Measurements from ENCODE around the gene TMEM192. TPM values are rescaled to one million over a fixed set of nuclear protein-coding genes. Genes with fewer than 3 reads are reported as not detected.

TMEM192 gene
- total and polyA plus RNA-seq, 2 of the 8 experiments (the other 6 are each of a cell fraction or from before 2014, with no cell fraction given): 7.3 to 10.9 TPM

- WGBS, 2 experiments (ENCODE audit: extremely low coverage in 1 of 2, insufficient coverage in 1 of 2, insufficient read length in 1 of 2, insufficient replicate concordance in 2 of 2, low coverage in 1 of 2, low lambda C conversion rate in 2 of 2, missing lambda C conversion rate in 1 of 2): 85% methylated on average over 4 of the region's 4 CpGs; no CpG with 5 or more reads in 1 of the 2 experiments
These were observed 5.7 kb upstream of the TMEM192 start for GRCh38 chr4:165118256-165118909.

More at GRCh38 chr4:165118256-165118909, 5.7 kb upstream of the TMEM192 start:
- Histone ChIP-seq H4K20me1 (replicated peaks in 1 of 2; ENCODE audit: control insufficient read depth in 1 of 2, insufficient read depth in 2 of 2, low read length in 2 of 2) (no peaks in the 10 kb centered on the region), H3K4ac (replicated peaks; ENCODE audit: insufficient read length, low read depth, low read length) (no peak overlapping the region), H3K27me3 (replicated peaks in 1 of 4; ENCODE audit: control insufficient read depth in 3 of 4, extremely low read depth in 1 of 4, insufficient read depth in 3 of 4, low read length in 3 of 4) (peaks cover 0 to 1% (median 0%) of the 10 kb centered on the region in 4 experiments; a peak in 1 of 7 replicates), H4K8ac (ENCODE audit: extremely low read depth, insufficient read depth, low read length) (no peak overlapping the region), H3K56ac (replicated peaks; ENCODE audit: insufficient read length, low read depth, low read length) (no peak overlapping the region), H4K91ac (replicated peaks; ENCODE audit: insufficient read length, low read length) (no peak overlapping the region), H2AFZ (ENCODE audit: low read length) (no peak overlapping the region), H3K9ac (replicated peaks in 1 of 4; ENCODE audit: extremely low read depth in 1 of 4, low read depth in 3 of 4, low read length in 3 of 4) (no peak overlapping the region), H4K5ac (ENCODE audit: insufficient read length, low read depth, low read length) (no peak overlapping the region), H3K27ac (ENCODE audit: low read depth, low read length) (no peak overlapping the region), H3K14ac (ENCODE audit: insufficient read length) (no peak overlapping the region), H2BK120ac (replicated peaks; ENCODE audit: low read depth, low read length) (no peak overlapping the region), H3K9me3 (ENCODE audit: insufficient read depth in 2 of 2, low read depth in 1 of 2, low read length in 1 of 2) (no peaks in the 10 kb centered on the region), H3K79me1 (ENCODE audit: low read depth, low read length) (no peaks in the 10 kb centered on the region), H3K23me2 (ENCODE audit: low read depth, low read length) (no peaks in the 10 kb centered on the region), H2BK20ac (ENCODE audit: low read length) (no peak overlapping the region), H2BK12ac (ENCODE audit: low read depth, low read length) (no peak overlapping the region), H3K18ac (ENCODE audit: extremely low read depth, low read length) (no peak overlapping the region), H3K23ac (ENCODE audit: insufficient read length) (no peak overlapping the region), H3K4me1 (replicated peaks in 1 of 4; ENCODE audit: control insufficient read depth in 3 of 4, insufficient read depth in 4 of 4, low read length in 3 of 4) (peaks cover 0 to 3% (median 0%) of the 10 kb centered on the region in 4 experiments; a peak in 1 of 7 replicates), H3K79me2 (ENCODE audit: control insufficient read depth in 1 of 2, insufficient read depth in 2 of 2, low read length in 2 of 2) (no peaks in the 10 kb centered on the region), H3K4me3 (ENCODE audit: extremely low read depth in 1 of 4, insufficient read depth in 2 of 4, low read depth in 3 of 4, low read length in 4 of 4) (no peak overlapping the region), H2AK5ac (ENCODE audit: low read depth, low read length) (no peak overlapping the region), H2BK5ac (ENCODE audit: low read depth, low read length) (no peak overlapping the region), H3K36me3 (ENCODE audit: control insufficient read depth in 2 of 4, insufficient read depth in 4 of 4, low read length in 3 of 4) (no peaks in the 10 kb centered on the region), H3K4me2 (ENCODE audit: insufficient read depth in 1 of 2, low read depth in 2 of 2, low read length in 2 of 2) (no peak overlapping the region), H2BK15ac (ENCODE audit: low read length) (no peak overlapping the region)
- TF ChIP-seq SIN3A (conservative IDR thresholded peaks at IDR 0.05 in 1 of 2, IDR thresholded peaks at IDR 0.05 in 1 of 2; ENCODE audit: low read depth in 1 of 2, low read length in 2 of 2) (no peak), SP1 (IDR thresholded peaks at IDR 0.05; ENCODE audit: low read depth, low read length) (no peak), KDM4A (IDR thresholded peaks at IDR 0.05; ENCODE audit: low read depth, low read length, severe bottlenecking) (no peak), EZH2 (IDR thresholded peaks at IDR 0.05; ENCODE audit: low read depth, low read length, severe bottlenecking) (no peak), HDAC2 (IDR thresholded peaks at IDR 0.05; ENCODE audit: borderline replicate concordance in 1 of 2, low read depth in 2 of 2, low read length in 2 of 2) (no peak), RXRA (IDR thresholded peaks at IDR 0.05; ENCODE audit: insufficient read depth, low read depth, low read length) (no peak), SRF (IDR thresholded peaks at IDR 0.05; ENCODE audit: low read depth, low read length) (no peak), CBX8 (IDR thresholded peaks at IDR 0.05; ENCODE audit: borderline replicate concordance, low read depth, low read length) (no peak), RBBP5 (IDR thresholded peaks at IDR 0.05; ENCODE audit: borderline replicate concordance, low read depth, low read length) (no peak)
- POLR2A ChIA-PET (ENCODE audit: partially characterized antibody): no interaction called here
- DNase-seq (ENCODE audit: low read depth in 1 of 2, low spot score in 2 of 2) (no peak), FAIRE-seq (no peak)
- CTCF ChIA-PET (ENCODE audit: partially characterized antibody): interaction anchor here (0.6 to 4.7 kb wide), 3 partner anchors 12 to 15 kb away, joined by 3 to 26 read pairs (median 3); no protein-coding TSS in a partner anchor

Data from H1 (cell line).